SK-N-MC (cell line): ENCODE results near the gene IPPK.

Experiments used
- EZH2 ChIP-seq: fragments of 200-600 bp; sonication (generic); IDR thresholded peaks from one replicate; pipeline ENCODE4 v1.6.1; 2017; ENCODE audit warnings: antibody characterized with exemption
- FOXP2 ChIP-seq: optimal IDR thresholded peaks from 2 replicates; pipeline ENCODE3; 2011; ENCODE audit warnings: mild to moderate bottlenecking, moderate library complexity; ENCODE audit not compliant: insufficient read depth; ENCODE audit errors: extremely low read length, control extremely low read depth
- POLR2AphosphoS5 ChIP-seq: IDR thresholded peaks from 2 replicates; pipeline ENCODE4 v1.6.1; 2012; ENCODE audit warnings: mild to moderate bottlenecking, low read depth, low read length, borderline replicate concordance

- TF ChIP-seq EZH2 = no peak
- TF ChIP-seq POLR2AphosphoS5 = no peak
- TF ChIP-seq FOXP2 = no peak
Observed at GRCh38 chr9:92664394-92665152, 5.4 kb downstream of the IPPK start.
